GM19035 (cell line): ENCODE results near the gene PIP5K1B.

Source experiments
- ATAC-seq: cut with Tn5 transposase; IDR thresholded peaks from one replicate; pipeline ENCODE4 v1.9.1; 2021; ENCODE audit not compliant: unreplicated experiment

Gene PIP5K1B

GRCh38 chr9:68804911-68805889 lies 100.2 kb downstream of the PIP5K1B start:
- ATAC-seq = no peak

GRCh38 chr9:68805890-68806517 lies 101.0 kb downstream of the PIP5K1B start:
- no peak for ATAC-seq

GRCh38 chr9:68808338-68808890 lies 103.4 kb downstream of the PIP5K1B start:
- ATAC-seq = no peak

DNA sequence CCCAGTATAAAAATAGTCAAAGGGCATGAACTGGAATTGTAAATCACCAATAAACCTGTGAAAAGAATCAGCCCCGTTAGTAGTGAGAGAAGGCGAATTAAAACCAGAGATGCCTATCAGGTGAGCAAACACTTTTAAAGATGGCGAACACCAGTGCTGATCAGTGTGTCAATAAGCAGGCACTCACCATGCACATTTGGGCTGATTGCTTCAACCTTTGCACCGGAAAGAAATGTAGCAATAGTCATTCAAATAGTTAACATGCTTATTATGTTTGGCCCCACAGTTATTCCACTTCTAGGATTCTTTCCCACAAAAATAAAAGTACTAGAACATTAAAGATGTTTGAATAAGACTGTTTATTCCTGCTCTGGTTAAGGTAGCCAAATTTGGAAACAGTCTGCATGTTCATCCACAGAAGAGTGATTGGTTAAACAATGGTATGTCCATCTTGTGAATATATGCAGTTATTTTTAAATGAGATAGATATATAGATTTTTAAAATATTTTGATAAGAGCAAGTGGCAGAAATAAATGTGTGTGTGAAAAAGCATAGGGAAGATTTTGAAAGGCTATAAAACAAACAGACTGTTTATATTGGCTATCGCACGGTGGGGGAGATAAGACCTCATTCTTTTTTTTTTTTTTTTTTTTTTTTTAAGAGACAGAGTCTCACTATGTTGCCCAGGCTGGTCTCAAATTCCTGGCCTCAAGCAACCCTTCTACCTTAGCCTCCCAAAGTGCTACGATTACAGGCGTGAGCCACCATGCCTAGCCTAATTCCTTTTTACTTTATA lies 112.2 kb downstream of the PIP5K1B start:
- ATAC-seq = no peak

DNA sequence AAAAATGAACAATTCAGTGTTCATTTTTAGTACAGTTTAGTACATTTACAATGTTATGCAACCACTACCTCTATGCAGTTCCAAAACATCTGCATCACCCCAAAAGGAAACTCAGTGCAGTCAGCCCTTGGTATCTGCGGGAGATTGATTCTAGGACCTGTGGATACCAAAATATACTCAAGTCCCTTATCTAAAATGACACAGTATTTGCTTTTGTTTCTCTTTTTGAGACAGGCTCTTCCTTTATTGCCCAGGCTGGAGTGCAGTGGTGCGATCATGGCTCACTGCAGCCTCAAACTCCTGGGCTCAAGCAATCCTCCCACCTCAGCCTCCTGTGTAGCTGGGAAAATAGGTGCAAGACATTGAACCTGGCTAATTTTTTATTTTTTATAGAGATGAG lies 114.0 kb downstream of the PIP5K1B start:
- no peak for ATAC-seq

GRCh38 chr9:68821911-68822310 lies 116.9 kb downstream of the PIP5K1B start:
- no peak for ATAC-seq

DNA sequence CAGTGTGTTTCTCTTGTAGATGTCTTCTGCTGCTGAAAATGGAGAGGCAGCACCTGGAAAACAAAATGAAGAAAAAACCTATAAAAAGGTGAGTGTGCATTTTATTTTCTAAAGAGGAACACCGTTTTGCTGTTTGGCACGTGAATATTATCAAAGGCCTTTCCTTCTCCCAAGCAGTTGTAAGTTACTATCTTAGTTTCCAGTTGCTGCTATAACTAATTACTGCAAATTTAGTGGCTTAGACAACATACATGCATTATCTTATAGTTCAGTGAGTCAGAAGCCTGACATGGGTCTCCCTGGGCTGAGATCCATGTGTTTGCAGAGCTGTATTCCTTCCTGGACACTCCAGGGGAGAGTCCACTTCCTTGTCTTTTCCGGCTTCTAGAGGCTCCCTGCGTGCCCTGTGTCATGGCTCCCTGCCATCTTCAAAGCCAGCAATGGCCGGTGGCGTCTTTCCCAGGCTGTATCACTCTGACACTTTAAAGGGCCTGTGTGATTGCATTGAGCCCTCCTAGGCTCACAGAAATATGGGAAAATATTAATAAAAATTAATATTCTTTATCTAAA lies 117.6 kb downstream of the PIP5K1B start:
- no peak for ATAC-seq

GRCh38 chr9:68825762-68826472 lies 120.9 kb downstream of the PIP5K1B start:
- no peak for ATAC-seq

DNA sequence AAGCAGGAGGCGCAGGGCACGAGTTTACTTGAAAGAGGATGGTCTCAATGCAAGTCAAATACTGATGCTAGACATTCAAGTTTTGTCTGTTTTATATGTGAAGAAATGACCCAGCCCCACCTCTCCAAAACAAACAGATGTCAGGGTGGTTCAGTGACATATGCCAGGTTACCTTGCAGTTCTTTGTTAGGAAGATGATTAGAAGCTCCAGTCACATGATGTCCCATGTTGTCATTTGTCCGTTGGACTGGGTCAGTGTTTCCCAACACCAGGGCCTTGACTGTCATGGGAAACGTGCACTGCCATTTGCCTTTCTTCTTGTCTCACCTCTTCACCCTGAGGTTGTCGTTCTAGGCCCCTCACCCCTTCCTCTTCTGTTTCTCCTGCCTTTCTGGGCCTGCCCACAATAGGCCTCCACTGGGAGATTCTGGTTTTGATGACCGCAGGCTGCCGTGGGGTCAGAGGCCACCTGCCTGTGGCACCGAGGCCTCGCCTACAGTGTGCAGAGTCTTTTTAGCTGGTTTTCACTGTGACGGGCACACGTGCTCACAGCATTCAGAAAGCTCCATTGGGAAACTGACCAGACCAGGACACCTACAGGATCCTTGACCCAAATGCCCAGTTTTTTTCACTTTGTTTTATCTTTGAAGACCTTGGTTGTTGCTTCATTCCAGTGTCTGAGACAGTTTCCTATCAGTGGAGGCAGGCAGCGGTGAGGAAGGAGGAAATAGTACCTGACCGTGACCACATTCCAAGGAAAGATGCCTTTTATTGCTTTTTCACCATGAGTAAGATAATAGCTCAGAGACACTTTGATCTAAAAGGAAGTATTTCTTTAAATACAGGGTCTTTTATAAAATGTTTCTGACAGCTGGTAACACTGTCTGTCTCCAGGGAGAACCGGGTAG lies 123.1 kb downstream of the PIP5K1B start:
- no peak for ATAC-seq

DNA sequence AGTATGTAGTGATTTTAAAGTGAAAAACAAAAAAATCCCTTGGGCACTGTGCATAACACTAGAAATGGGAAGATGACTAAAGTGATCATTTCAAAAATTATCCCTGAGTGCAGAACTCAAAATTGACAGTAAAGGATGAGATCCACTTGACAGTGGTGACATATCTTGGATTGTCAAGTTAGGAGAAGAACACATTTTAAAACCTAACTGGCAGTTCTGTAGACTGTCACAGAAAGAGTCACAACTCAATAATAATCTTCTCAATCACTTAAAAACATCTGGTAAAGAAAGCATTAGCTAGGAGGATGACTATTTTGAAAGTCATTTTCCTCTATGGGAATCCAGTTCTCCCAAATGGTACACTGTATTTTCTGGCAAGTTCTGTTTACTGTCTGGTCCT lies 127.1 kb downstream of the PIP5K1B start:
- no peak for ATAC-seq

DNA sequence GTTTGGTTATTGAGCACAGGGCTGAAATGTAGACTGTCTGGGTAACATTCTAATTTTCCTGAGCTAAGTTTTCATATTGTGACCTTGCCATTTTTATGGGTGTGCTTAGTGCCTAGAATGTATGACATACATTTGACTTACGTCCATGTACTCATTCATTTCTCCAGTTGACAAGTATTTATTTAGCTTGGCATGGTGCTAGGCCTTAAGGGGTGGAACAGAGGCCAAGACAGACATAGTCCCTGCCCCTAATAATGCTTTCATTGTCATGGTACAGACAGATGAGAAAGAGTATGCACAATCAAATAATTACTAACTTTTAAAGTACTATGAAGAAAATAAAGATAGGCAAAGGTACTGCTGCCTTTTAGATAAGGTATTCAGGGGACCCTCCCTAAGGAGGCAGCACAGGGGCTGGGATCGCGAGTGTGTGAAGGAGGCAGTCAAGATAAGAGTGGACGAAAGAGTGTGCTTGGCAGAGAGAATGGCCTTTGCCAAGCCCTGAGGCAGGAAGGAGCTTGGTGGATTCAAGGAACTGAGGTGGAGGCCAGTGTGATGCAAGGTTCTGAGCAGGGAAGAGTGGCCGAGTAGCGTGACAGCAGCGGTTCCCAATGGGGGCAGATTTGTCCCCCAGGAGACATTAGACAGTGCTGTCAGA lies 128.0 kb downstream of the PIP5K1B start:
- ATAC-seq = no peak

DNA sequence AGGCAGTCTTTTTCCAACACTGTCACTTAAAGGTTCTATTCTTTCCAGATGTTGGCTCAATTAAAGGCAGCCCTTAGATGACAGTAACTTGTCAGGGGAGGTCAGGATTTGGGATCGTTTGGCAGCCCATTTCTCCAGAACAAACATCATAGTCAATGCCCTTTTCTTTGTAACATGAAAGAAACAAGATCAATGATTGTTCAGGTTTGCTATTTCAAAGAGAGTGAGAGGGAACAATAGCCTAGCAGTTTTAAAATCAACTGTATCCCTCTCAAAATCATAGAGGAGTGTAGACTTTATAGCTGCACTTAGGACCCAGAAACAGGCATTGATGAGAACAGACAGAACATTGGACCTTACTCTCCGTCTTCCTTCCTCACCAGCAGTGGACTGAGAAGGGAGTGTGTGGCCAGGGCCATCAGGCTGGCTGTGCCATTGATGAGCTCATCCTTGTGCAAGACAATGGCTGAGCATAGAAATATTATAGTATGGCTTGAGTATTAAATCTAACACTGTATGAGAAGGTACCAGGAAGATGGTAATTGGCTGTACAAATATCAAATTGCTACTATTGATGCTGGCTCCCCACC lies 130.0 kb downstream of the PIP5K1B start:
- no peak for ATAC-seq

GRCh38 chr9:68836788-68837187 lies 131.7 kb downstream of the PIP5K1B start:
- no peak for ATAC-seq

DNA sequence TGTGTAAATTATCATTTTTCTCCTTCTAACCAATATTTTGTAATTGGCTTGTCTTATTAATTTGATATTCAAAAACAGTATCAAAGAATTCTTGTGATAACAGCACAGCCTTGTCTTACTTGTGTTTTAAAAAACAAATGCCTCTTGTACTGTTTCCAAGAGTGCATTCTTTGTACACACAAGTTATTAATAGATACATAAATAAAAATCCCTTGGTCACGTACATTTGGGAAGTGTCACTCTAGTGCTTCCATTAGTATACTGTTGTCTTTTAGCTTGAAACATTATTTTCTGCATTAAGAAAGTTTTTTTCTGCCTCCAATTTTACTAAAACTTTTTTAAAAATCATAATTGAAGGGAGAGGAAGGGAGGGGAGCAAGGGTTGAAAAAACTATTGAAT lies 133.2 kb downstream of the PIP5K1B start:
- no peak for ATAC-seq

DNA sequence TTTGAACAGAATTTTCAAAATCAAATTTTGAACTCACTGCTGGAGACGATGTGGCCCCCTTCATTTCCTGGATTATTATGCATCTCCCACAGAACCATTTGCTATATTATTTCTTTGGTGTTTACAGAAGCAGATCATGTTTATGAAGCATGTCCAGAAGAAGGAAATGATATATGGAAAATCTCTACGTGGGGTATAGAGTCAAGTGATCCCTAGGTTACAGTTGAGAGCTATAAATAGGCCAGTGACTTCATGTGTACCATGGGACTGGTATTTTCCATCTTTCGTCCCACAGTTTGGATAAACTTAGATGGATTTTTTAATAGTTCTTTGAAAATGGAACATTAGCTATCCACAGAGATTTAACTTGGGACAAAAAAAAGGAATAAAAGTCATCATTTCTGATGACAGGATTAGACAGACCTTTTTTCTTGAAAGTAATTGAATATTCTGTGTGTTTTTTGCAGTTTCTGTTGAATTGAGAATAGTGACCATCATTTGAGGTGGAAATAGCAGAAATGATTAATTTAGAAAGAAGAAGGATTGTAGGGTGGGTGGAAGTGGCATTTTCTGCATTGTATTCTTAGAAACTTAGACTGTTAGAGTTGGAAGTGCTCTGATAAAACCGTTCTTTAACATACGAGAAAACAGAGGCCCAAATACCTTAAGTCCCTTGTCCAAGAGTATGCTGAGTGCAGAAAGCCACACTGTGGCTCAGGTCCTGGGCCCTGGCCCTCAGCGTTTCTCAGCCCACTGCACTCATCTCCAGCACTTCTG lies 136.4 kb downstream of the PIP5K1B start:
- no peak for ATAC-seq

GRCh38 chr9:68842568-68842967 lies 137.5 kb downstream of the PIP5K1B start:
- no peak for ATAC-seq

- no peak for ATAC-seq
Observed at GRCh38 chr9:68843239-68843638, 138.2 kb downstream of the PIP5K1B start.

DNA sequence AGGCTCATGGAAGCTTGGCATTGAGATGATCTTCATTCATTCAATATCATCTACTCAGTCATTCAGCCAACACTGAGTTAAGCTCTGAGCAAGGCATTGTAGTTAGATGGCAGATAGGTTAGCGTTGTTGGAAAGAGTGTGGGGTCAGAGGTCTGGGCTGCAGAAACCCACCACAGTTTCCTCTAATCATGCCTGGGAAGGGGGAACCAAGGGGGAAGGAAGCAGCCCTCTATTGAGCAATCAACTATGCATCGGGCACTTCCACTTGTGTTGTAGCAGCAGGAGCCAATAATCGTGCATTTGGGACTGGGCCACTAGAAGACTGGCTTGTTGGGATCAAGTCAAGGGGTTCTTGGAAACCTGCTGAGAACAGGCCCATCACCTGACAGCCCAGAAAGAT lies 139.1 kb downstream of the PIP5K1B start:
- ATAC-seq = no peak
